ENCODE data around the gene MGAT2. TPM values are rescaled to one million over a fixed set of nuclear protein-coding genes. Genes with fewer than 3 reads are reported as not detected.
A peak's percentile ranks its signal among the peaks of the same experiment; 100 is the strongest.
"Not testable (repeated sequence)": the region's sequence is repeated elsewhere in the genome, so short reads cannot be mapped to it uniquely, and the experiment has no call there.

MGAT2 gene
- total RNA-seq, 1 donor from 2014 or later = 11.3 TPM

- no peak for TF ChIP-seq POLR2A (IDR thresholded peaks at IDR 0.05)
- TF ChIP-seq, protein P1, sequence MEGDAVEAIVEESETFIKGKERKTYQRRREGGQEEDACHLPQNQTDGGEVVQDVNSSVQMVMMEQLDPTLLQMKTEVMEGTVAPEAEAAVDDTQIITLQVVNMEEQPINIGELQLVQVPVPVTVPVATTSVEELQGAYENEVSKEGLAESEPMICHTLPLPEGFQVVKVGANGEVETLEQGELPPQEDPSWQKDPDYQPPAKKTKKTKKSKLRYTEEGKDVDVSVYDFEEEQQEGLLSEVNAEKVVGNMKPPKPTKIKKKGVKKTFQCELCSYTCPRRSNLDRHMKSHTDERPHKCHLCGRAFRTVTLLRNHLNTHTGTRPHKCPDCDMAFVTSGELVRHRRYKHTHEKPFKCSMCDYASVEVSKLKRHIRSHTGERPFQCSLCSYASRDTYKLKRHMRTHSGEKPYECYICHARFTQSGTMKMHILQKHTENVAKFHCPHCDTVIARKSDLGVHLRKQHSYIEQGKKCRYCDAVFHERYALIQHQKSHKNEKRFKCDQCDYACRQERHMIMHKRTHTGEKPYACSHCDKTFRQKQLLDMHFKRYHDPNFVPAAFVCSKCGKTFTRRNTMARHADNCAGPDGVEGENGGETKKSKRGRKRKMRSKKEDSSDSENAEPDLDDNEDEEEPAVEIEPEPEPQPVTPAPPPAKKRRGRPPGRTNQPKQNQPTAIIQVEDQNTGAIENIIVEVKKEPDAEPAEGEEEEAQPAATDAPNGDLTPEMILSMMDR (IDR thresholded peaks at IDR 0.05) = no peak
- no peak for TF ChIP-seq POLR2AphosphoS5 (IDR thresholded peaks at IDR 0.05; ENCODE audit: insufficient read depth in 1 of 2, low read depth in 1 of 2)
- peaks cover 36% of the 10 kb centered on the region for H3K4me1 ChIP-seq
Observed at GRCh38 chr14:49582113-49582977, 38.3 kb upstream of the MGAT2 start.

GRCh38 chr14:49583629-49584028, 37.0 kb upstream of the MGAT2 start:
- DNase-seq (ENCODE audit: extremely low spot score in 2 of 2) = no peak
- intact Hi-C loops (cut with DNase I) = no loop called here
- H3K4me3 ChIP-seq = no peak overlapping the region
- H3K27ac ChIP-seq = no peak overlapping the region
- H3K27me3 ChIP-seq = no peaks in the 10 kb centered on the region
- TF ChIP-seq POLR2A (IDR thresholded peaks at IDR 0.05) (no peak), POLR2AphosphoS5 (IDR thresholded peaks at IDR 0.05; ENCODE audit: insufficient read depth in 1 of 2, low read depth in 1 of 2) (no peak)
- TF ChIP-seq, protein P1 (IDR thresholded peaks at IDR 0.05) = no peak
- peaks cover 0 to 27% of the 10 kb centered on the region in 2 donors for H3K36me3 ChIP-seq
- H3K4me1 ChIP-seq = peaks cover 36% of the 10 kb centered on the region
- H3K9me3 ChIP-seq = no peaks in the 10 kb centered on the region

More at GRCh38 chr14:49582113-49582977, 38.3 kb upstream of the MGAT2 start:
- H3K27me3 ChIP-seq = no peaks in the 10 kb centered on the region
- no peak overlapping the region for H3K27ac ChIP-seq
- no peak for DNase-seq (ENCODE audit: extremely low spot score in 2 of 2)
- intact Hi-C loops (cut with DNase I) = no loop called here
- no peaks in the 10 kb centered on the region for H3K9me3 ChIP-seq
- H3K36me3 ChIP-seq = peaks cover 0 to 27% of the 10 kb centered on the region in 2 donors
- no peak overlapping the region for H3K4me3 ChIP-seq

DNA sequence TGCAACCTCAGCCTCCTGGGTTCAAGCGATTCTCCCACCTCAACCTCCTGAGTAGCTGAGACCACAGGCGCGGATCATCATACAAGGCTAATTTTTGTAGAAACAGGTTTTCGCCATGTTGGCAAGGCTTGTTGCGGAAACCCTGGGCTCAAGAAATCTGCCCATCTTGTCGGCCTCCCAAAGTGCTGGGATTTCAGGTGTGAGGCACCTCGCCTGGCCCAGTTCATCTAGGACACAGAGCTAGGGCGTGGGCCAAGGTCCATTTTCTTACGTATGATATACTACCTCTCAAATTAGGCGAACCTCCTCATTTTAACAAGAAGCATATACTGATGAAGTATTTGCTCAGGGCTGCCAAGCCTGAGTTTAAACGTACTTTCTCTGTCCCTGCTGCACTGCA, 36.5 kb upstream of the MGAT2 start:
- peaks cover 0 to 27% of the 10 kb centered on the region in 2 donors for H3K36me3 ChIP-seq
- DNase-seq (ENCODE audit: extremely low spot score in 2 of 2) = no peak
- no peak overlapping the region for H3K27ac ChIP-seq
- H3K4me1 ChIP-seq = peaks cover 36% of the 10 kb centered on the region
- no peaks in the 10 kb centered on the region for H3K27me3 ChIP-seq
- H3K4me3 ChIP-seq = no peak overlapping the region
- no peak for TF ChIP-seq POLR2AphosphoS5 (IDR thresholded peaks at IDR 0.05; ENCODE audit: insufficient read depth in 1 of 2, low read depth in 1 of 2)
- TF ChIP-seq, protein P1 (IDR thresholded peaks at IDR 0.05) = no peak
- TF ChIP-seq POLR2A (IDR thresholded peaks at IDR 0.05) = no peak
- intact Hi-C loops (cut with DNase I) = no loop called here
- no peaks in the 10 kb centered on the region for H3K9me3 ChIP-seq

GRCh38 chr14:49584981-49585640, 35.5 kb upstream of the MGAT2 start:
- intact Hi-C loops (cut with DNase I); H3K9me3 ChIP-seq; DNase-seq (ENCODE audit: extremely low spot score in 2 of 2); H3K27me3 ChIP-seq: not testable (repeated sequence)
- Histone ChIP-seq H3K27ac (peak overlapping the region; percentile 80), H3K36me3 (peaks cover 0 to 27% of the 10 kb centered on the region in 2 donors), H3K4me1 (peaks cover 36% of the 10 kb centered on the region), H3K4me3 (peak overlapping the region; percentile 67 to 77)

DNA sequence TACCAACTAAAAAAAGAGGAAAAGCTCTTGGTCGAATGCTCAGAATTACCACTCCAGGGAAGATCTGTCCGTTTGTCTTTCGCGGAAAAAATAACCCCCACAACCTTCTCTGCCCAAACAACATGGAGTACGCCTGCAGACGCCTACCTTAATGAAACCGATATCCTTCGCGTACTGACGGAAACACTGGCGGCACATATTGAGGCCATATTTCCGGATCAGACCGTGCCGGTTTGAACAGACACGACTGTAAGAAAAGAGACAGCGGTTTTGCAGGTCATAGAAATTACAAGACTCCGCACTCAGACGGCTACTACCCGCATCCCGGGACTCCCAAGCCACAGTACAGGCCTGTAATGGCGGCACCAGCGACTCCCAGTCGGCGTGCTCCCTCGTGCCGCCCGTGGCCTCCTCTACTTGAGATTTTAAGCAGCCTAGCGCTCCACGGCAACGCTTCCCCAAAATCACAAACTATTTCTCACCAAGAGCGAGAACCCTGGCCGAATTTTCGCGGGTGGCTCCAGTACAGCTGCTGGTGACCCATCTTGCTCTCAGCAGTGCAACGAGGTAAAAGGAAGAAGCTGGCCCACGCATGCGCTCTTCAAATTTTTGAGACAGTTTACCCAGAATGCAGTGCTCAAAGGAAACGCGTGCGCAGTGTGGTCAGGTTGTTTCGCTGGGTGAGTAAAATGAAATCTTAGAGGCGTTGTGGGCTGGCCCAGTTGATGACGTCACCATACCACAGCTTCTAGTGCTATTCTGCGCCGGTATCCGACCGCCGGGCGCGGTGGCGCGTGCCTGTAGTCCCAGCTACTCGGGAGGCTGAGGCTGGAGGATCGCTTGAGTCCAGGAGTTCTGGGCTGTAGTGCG, 34.6 kb upstream of the MGAT2 start, which contains the start of gene RPS29:
Gene RPS29, minus strand, starts transcription at position 578 of the 870 bp plus-strand sequence. Its CDS starts 34 bp downstream, at position 544.
- peak within 1 kb of the TSS; percentile 80 for H3K27ac ChIP-seq
- H3K9me3 ChIP-seq = no peaks in the 10 kb centered on the region
- H3K4me3 ChIP-seq = peak within 1 kb of the TSS; percentile 67 to 77
- no peaks in the 10 kb centered on the region for H3K27me3 ChIP-seq
- peak in 1 of 2 donors; percentile 99 for DNase-seq (ENCODE audit: extremely low spot score in 2 of 2)
- intact Hi-C loops (cut with DNase I) = no loop called here
- peak in 1 of 2 donors; percentile 57 for TF ChIP-seq POLR2A (IDR thresholded peaks at IDR 0.05)
- TF ChIP-seq POLR2AphosphoS5 (IDR thresholded peaks at IDR 0.05; ENCODE audit: insufficient read depth in 1 of 2, low read depth in 1 of 2) = peak; percentile 96 to 99
- TF ChIP-seq, protein P1 (IDR thresholded peaks at IDR 0.05) = peak in 1 of 3 experiments; percentile 1
- H3K36me3 ChIP-seq = peaks cover 0 to 27% of the 10 kb centered on the region in 2 donors
- H3K4me1 ChIP-seq = peaks cover 29% of the 10 kb centered on the region
